ENCODE results near the gene SPOUT1.

- TF ChIP-seq CTCF (IDR thresholded peaks at IDR 0.05) (no peak), POLR2A (IDR thresholded peaks at IDR 0.05) (no peak), EP300 (IDR thresholded peaks at IDR 0.05) (no peak)
Observed at GRCh38 chr9:128870128-128870940, 40.7 kb upstream of the SPOUT1 start.

Data from sigmoid colon (tissue), 4 donors.